GM11168 (cell line): ENCODE measurements around the gene EEIG1.
"Not testable (repeated sequence)": the region's sequence is repeated elsewhere in the genome, so short reads cannot be mapped to it uniquely, and the experiment has no call there.

Source experiments
- in situ Hi-C: fragments of 300-500 bp; cut with MboI; formaldehyde crosslinking; loops from one replicate; pipeline ENCODE4 v1.12.0; 2022; ENCODE audit warnings: low sequenced_read_pairs; ENCODE audit not compliant: unreplicated experiment

The EEIG1 gene

DNA sequence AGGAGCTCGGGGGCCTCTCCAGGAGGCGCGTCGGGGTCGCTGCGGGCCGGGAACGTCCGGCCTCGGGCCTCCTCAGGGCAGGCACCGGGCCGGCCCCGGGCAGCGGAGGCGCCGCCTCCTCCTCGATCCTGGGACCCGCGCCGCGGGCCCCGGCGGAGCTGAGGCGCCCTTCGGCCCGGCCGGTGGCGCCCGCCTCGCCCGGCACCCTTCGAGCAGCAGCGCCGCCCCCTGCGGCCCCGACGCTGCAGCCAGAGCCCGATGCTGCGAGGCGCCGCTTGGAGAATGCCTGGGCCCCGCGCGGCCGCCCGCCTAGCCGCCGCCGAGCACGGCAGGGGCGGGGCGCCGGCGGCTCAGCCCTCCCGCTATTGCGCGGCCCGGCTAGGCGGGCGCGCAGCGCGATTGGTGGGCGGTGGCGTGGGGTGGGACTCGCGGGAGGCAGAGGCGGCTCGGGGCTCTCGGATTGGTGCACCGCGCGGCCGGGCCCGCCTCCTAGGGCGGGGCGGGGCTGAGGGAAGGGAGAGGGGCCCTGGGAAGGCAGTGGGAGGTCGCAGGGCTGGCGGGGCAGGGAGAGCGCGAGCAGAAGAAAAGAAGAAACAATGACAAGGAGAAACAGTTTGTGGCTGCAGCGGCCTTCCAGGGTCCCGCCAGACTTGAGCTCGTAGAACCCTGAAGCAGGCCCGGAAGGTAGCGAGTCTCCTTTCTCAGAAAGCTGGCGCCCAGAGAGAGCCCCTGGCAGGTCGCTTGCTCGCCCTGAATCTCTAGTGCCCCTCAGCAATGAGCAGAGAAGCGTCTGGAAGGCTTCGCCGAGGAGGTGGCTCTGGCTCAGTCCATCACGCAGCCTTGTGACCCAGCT, at the start of gene EEIG1:
TSS of gene EEIG1 (minus strand) at position 284 of the 853 bp plus-strand sequence. CDS start 852 bp downstream, outside the sequence.
- in situ Hi-C loops: no loop called here

GRCh38 chr9:128027705-128028104, 46.9 kb upstream of the EEIG1 start:
- in situ Hi-C loops: no loop called here

DNA sequence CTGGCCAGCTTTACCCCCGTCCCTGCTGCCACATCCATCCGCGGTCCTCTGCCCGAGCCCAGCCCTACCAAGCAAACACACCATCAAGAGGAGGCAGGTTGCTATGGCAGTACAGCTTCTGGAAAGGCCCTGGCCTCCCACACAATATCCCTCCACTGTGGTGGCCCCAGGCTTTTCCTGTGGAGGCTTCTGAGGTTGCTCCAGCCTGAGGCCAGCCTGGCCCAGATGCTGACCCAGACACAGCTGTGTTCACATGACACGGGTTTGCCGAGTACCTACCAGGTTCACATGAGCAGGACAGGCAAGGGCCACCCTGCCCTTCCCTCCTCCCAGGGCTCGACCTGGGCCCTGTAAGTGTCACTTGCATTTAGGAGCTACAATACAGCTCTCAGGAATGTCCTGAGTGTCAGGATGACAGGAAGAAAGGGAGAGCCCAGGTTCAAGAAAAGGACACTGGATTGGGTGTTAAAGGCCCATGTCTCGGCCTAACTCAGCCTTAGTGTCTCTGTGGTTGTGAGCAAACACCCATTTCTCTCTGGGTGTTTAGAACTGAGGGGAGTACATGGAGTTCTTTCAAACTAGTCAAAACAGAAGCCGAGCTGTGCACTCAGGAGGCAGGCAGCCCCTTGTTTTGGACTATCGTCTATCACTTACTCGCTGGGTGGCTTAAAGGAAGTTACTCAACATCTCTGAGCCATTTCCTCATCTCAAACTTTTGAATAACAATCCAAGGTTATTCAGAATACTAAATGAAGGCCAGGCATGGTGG, 46.2 kb upstream of the EEIG1 start:
- in situ Hi-C loops: no loop called here

GRCh38 chr9:128026255-128026772, 45.5 kb upstream of the EEIG1 start:
- in situ Hi-C loops: no loop called here

DNA sequence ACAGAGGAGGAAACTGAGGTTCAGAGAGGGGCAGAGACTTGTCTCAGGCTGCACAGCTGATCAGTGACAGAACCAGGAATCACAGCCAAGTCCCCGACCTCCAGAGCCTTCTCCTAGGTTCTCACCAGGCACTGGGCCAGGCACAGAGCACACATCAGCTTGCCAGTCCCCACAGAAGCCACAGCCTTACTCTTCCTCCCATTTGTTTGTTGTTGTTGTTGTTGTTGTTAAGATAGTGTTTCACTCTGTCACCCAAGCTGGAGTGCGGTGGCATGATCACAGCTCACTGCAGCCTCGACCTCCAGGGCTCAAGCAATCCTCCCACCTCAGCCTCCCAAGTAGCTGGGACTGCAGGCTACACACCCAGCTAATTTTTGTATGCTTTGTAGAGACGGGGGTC, 44.9 kb upstream of the EEIG1 start:
- in situ Hi-C loops: no loop called here

- in situ Hi-C loops: no loop called here
Measured at GRCh38 chr9:128024761-128025308, 44.0 kb upstream of the EEIG1 start.

- in situ Hi-C loops: not testable (repeated sequence)
Measured at GRCh38 chr9:128023671-128024070, 42.9 kb upstream of the EEIG1 start.

- in situ Hi-C loops: no loop called here
Measured at GRCh38 chr9:128022886-128023285, 42.1 kb upstream of the EEIG1 start.

- in situ Hi-C loops: no loop called here
Measured at GRCh38 chr9:128021098-128021497, 40.3 kb upstream of the EEIG1 start.

DNA sequence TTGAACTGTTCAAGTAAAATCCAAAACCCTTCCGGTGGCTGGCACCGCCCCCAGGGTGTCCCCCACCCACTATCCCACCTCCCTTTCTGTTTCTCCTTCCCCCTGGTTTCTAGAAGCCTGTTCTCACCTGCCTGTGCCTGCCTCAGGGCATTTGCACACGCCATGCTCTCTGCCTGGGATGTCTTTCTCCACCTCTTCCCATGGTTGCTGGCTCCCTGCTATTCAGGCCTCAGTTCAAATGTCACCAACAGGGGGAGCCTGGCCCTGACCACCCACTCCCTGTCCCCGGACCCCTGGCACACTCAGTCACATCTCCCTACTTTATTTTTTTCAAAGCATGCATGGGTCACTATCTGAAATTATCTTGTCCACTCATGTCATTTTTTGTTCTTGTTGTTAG, 39.9 kb upstream of the EEIG1 start:
- in situ Hi-C loops: no loop called here

- in situ Hi-C loops: no loop called here
Measured at GRCh38 chr9:128015696-128016095, 34.9 kb upstream of the EEIG1 start.

DNA sequence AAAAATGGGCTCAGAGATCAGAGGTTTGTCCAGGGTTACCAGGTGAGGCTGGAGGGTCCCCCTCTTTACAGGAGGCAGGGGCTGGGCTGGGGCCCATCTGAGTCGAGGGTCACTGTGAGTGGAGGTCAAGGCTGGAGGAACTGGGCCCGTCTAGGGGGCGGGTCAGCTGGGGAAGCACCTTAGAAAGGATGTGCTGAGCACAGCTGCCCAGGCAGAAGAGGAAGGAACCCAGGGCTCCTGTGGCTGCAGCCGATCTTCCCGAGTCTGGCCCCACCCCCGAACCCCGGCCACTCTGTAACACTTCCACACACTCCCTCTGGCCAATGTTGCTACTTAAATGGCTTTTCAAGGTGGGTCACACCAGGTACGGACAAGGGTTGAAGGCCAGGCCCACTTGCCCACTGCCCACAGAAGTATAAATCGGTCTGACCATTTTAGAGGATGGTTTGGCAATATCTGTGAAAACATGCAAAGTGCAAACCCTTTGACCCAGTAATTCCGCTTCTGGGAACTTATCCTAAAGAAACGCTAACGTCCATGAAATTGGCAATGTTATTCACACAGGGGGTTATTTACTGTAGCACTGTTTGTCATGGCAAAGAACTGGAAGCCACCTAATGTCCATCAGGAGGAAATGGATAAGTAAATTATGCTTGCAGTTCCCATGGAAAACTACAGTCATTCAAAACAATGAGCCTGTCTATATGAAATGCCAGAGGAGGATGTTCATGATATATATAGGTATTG, 30.5 kb upstream of the EEIG1 start:
- in situ Hi-C loops: no loop called here

DNA sequence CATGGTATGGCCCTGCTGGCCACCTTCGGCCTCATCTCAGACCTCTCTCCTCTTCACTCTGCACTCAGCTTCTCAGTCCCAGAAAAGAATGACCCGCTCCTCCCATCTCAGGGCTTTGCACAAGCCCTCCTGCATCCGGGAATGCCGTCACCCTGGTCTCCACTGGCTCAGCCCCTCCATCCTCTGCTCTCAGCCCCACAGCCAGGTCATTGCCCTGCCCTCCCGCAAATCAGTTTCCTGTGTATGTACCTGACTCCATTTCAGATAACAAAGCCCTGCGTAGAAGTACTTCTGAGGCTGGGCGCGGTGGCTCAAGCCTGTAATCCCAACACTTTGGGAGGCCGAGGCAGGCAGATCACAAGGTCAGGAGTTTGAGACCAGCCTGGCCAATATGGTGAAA, 28.9 kb upstream of the EEIG1 start:
- in situ Hi-C loops: no loop called here

DNA sequence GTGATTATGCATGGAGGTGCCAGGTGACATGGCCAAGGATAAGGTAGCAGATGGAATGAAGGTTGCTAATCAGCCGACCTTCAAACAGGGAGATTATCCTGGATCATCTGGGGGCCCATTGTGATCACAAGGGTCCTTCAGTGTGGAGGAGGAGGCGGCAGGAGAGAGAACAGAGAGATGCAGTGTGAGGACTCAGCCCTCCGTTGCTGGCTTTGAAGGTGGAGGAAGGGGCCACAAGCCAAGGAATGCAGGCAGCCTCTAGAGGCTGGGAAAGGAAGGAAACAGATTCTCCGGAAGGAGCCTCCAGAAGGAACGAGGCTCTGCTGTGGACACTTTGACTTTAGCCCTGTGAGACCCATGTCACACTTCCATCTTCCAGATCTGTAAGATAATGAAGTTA, 27.4 kb upstream of the EEIG1 start:
- in situ Hi-C loops: no loop called here

DNA sequence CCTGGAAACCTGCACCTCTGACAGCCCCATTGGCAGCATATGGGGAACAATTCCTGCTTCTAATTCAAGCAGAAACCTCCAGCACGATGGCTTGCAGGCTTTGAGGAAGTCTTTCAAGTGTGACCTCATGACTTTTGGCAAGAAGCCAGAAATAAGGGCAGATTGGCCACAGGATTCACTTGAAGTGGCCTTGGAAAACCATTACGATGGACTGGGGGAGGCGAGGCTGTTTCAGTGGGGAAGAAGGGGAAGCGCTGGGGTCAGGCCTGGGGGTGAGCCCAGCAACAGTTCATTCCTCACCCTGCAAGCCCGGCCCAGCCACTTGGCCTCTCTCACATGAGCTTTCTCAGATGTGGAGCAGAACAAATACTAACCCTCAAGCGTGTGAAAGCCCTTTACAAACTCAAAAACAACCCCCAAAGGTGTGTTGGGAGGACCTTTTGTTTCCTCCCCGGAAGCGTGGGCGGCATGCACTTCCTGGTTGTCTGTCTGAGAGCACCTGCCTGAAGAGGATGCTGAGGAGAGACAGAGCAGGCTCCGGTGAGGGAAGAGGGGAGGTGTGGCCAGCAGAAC, 26.9 kb upstream of the EEIG1 start:
- in situ Hi-C loops: no loop called here

GRCh38 chr9:128006332-128006996, 25.7 kb upstream of the EEIG1 start:
- in situ Hi-C loops: no loop called here

DNA sequence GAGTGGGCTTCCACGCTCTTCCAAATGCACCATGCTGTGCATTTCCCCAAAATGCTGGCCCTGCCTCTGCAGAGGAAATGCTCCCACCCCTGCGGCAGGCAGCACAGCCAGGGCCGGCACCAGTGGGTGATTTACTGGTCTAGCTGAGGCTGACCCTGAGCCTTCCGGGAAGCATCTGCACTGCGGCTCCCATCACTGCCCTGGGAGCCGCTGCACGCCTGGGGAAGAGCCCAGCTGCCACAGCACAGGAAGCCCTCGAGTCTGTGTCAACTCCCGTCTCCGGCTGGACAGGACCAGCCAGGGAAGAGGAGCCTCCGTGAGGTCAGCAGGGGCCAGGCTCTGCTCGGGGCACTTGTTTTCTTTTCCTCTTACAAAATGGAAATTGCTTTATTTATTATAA, 25.1 kb upstream of the EEIG1 start:
- in situ Hi-C loops: no loop called here

DNA sequence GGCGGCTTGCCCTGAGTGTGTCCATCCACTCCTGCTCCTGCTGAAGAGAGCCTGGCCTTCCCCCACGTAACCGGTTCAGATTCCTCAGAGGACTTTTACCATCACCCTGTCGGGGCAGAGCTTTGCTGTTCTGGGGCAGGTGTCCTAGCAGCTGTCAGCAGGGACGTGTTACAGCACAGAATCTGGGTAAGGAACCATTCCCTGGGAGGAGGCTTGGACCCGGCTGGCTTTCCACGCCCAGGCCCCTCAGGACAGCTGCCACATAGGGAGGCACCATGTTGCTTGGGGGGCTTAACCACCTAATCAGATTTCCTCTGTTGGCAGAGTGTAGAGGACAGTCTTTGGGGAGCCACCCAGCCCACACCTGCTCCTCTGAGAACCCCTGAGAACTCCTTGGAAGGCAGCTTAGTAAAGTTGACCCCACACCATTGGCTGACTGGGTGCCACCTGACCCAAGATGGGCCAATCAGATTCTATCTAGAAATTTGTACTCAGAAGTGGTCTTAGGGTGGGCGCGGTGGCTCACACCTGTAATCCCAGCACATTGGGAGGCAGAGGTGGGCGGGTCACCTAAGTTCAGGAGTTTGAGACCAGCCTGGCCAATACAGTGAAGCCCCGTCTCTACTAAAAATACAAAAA, 23.3 kb upstream of the EEIG1 start:
- in situ Hi-C loops: no loop called here

DNA sequence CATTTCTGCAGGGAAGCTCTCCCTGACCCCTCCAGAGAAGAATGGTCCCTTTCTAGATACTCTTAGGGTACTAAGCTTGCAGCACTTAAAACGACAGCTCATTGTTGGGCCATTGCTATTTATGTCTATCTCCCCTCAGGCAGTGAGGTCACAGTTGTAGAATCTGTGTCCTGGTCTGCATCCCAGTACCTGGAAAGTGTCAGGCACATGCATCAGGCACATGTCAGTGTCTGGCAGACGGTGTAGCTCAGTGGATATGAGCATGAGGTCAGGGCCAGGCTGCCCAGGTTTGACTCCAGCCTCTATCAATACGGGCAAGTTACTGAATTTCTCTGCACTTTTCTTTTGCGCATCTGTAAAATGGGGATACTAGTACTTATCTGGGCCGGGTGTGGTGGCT, 22.2 kb upstream of the EEIG1 start:
- in situ Hi-C loops: no loop called here
